ENCODE data around the gene PDZD2. TPM values are rescaled to one million over a fixed set of nuclear protein-coding genes. Genes with fewer than 3 reads are reported as not detected.
"Not testable (repeated sequence)": the region's sequence is repeated elsewhere in the genome, so short reads cannot be mapped to it uniquely, and the experiment has no call there.

Gene PDZD2
- total RNA-seq, 1 donor from 2014 or later: 7.8 TPM

DNA sequence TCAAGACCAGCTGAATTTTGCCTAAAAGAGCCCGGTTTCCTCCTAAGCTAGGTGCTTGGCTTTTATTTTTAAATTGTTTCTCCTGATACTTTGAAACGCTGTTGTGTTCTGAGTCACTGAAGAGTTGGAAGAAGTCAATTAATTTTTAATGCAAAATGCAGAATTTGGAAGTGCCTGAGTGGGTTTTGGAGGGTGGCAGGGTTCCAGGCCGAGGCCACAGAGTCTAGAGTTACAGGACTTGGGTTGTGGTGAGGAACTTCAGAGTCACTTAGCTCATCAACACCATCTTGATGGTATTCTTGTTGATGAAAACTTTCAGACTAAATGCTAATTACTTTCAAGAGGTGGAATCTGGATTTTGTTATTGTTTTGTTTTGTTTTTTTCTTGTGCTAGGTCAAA lies 130.6 kb downstream of the PDZD2 start:
- DNase-seq (ENCODE audit: low spot score): no peak

DNA sequence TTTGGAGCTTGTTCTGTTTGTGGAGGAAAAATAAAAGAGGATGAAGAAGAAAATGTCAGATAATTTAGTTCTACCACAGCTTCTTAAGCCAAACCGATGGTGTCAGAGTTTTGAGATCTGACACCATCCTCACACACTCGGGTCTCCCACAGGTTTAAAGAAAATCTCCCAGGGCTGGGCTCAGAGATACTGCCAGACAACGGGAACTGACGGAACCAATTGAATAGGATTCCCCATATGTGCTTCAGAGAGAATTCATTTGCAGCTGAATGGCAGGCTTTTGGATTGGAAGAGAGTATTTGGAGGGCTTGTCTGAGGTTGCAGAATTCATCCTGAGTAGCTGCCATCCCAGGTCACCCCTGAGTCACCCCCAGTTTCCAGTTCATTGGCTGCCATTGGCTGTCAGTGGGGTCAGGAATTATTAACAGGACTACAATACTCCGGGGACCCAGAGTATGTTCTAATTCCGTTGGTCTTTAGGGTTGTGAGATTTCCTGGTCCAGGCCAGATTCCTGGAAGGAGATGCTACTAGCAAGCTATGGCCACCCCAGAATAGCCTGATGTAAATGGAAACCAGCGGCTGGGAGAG lies 131.3 kb downstream of the PDZD2 start:
- DNase-seq (ENCODE audit: low spot score): no peak

- DNase-seq (ENCODE audit: low spot score): no peak
These were observed 132.1 kb downstream of the PDZD2 start for GRCh38 chr5:31770998-31771397.

GRCh38 chr5:31771500-31771899 lies 132.6 kb downstream of the PDZD2 start:
- DNase-seq (ENCODE audit: low spot score): no peak

GRCh38 chr5:31776294-31776693 lies 137.4 kb downstream of the PDZD2 start:
- DNase-seq (ENCODE audit: low spot score): not testable (repeated sequence)

GRCh38 chr5:31776976-31777651 lies 138.2 kb downstream of the PDZD2 start:
- no peak for DNase-seq (ENCODE audit: low spot score)

GRCh38 chr5:31781772-31782171 lies 142.8 kb downstream of the PDZD2 start:
- DNase-seq (ENCODE audit: low spot score): no peak

GRCh38 chr5:31783086-31783645 lies 144.2 kb downstream of the PDZD2 start:
- no peak for DNase-seq (ENCODE audit: low spot score)

GRCh38 chr5:31783731-31784130 lies 144.8 kb downstream of the PDZD2 start:
- no peak for DNase-seq (ENCODE audit: low spot score)

DNA sequence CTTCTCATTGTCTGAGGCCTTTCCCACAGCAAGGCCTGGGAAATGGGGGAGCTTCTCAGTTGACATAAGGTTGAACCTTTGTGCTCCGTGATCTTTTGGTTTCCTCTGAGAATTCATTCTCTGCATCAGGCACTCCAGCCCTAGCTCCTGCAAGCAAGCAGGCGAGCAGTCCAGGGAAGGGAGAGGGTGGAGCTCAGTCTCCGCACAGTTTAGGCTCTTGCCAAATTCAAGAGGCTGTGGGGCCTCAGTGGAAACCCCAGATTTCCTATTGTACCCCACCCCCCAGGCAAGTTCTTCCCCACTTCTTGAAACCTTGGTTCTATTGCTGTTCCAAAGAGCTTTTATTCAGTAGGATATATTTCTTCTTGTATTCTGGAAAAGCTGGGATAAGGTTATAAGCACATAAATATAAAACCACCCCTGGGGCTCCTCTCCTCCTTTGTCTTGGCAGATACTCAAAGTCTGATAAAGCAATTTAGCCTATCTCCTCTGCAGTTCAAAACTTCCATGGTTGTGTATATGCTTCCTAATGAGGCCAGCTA lies 147.2 kb downstream of the PDZD2 start:
- no peak for DNase-seq (ENCODE audit: low spot score)

DNA sequence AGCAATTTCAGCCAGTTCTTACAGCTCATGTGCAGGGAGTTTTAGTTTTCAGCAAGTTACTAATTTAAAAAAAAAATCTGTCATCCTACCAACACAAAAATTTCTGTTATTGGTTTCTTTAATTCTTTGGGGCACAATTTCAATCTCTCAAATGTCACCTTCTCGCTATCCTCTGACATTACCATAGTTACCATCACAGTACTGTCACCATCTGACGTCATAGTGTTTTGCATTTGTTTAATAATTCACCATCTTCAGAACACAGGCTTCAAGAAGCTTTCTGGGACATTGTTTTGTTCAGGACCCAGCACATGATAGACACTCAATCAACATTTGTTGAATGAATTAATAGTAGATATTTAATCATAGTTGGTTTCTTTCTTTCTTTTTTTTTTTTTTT lies 155.1 kb downstream of the PDZD2 start:
- no peak for DNase-seq (ENCODE audit: low spot score)

DNA sequence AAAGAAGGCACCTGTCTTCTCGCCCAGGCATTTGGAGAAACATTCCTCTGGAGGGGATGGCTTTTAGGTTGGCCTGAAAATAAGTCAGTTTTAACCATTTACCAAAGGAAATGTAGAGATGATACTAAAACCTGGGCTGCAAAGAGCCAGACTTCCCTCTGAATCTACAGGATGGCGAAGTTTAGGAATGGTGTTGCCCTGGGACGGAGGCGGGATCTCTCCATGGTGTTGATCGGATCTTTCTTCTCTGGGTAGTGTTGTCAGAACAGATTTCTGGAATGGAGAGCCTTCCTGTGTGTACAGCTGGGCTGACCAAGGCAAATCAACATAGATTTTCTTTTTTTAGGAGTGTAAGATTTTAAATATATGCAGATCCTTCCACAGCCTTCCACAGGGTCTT lies 159.2 kb downstream of the PDZD2 start:
- no peak for DNase-seq (ENCODE audit: low spot score)

DNA sequence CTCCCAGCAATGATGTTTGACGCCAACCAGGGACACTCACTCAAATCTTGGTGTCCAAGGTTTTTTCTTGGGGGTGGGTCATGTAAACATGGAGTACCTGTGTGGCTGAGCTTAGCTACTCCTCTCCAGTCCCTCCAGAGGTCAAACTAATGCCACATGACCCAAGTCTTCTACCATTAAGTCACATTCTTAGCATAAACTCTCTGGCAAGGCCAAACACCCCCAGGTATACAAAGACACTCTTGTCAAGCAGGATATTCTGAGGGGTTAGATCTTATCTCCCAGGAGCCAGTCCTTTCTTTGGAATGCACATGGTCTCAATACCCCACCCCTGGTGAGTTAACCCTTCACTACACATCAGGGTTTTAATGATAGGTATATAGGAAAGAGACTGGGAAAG lies 161.4 kb downstream of the PDZD2 start:
- no peak for DNase-seq (ENCODE audit: low spot score)

DNA sequence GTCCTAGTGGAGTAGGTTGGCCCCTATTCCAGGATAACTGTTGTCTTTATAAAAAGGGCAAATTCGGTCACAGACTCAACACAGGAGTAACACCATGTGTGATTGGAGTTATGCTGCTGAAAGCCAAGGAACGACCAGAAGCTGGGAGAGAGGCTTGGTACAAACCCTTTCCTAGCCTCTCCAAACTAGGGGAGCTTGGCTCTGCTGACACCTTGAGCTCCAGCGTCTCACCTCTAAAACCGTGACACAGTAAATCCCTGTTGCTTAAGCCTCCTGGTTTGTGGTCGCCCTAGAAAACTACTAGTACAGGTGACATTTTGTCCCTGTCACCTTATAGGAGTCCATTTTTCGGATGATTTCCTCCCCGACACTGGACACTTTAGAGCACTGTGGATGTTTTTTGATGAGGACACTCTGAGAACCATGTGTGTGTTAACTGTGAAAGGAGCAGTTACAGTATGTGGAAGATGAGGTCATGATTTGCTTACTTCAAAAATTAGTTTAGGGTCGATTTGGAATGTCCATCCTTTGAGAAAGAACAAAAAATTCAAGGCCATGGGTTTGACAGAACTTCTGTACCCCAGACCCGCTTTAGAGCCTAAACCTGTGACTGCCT lies 167.0 kb downstream of the PDZD2 start:
- no peak for DNase-seq (ENCODE audit: low spot score)

DNA sequence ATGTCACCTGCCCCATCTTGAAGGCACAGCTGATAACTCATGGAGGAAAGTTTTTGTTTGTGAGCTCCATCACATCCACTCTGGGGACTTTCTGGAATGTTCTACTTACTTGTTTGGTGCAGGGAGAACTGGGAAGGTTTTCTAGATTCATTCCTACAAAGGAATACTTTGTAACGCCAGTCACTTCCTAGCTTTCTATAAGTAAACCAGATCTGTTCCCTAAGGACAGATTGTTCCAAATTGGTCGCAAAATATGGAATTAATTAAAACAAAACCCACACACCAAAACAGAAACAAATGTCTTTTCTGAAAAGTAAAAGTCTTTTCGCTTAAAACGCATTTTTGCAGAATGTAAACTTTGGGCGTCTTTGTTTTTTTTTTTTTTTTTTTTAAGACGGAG lies 167.6 kb downstream of the PDZD2 start:
- DNase-seq (ENCODE audit: low spot score): no peak

GRCh38 chr5:31807789-31808540 lies 169.0 kb downstream of the PDZD2 start:
- DNase-seq (ENCODE audit: low spot score): no peak

GRCh38 chr5:31809050-31809870 lies 170.3 kb downstream of the PDZD2 start:
- DNase-seq (ENCODE audit: low spot score): peak; percentile 61

GRCh38 chr5:31811210-31811609 lies 172.3 kb downstream of the PDZD2 start:
- no peak for DNase-seq (ENCODE audit: low spot score)

DNA sequence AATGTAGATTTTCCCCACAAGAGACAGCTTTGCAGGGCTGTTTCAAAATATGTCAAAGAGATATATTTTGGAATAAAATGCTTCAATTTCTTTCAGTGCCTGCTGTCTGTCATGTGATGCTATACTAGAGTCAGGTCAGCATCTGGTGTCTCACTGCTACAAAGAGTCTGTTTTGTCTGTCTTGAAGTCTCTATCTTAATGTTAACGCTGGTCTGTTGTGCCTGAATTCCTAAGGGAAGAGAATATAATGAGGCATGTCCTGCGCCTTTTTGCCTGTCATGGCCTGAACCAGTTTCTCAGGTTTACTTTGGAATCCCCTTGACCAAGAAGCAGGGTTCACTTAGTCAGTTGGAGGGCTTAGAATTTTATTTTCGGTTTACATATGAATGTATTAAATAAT lies 176.4 kb downstream of the PDZD2 start:
- no peak for DNase-seq (ENCODE audit: low spot score)

DNA sequence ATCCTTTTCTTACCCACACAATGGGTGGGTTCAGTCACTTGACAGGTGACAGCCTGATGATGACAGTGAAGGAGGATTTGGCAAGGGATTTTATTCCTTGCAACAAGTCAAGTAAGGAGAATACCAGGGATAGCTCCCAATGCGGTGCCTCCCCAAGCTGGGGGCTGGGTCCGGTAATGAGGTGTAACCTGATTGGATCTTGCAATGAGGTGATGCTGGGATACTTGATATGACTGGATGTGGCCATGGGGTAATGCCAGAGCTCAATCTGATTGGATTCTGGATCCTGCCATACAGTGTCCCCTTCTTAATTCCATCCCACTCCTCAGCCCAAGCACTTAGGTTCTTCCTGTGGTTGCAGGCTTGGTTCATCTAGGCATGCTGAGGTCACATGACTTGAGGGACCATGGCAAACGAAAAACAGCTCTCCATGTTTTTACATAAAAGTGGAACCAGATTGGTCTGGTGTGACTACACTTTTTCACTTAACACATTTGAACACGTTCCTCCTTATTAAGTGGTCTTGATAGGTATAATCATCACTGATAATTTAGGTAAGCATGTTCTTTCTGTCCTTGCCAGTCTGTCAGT lies 181.1 kb downstream of the PDZD2 start:
- no peak for DNase-seq (ENCODE audit: low spot score)

DNA sequence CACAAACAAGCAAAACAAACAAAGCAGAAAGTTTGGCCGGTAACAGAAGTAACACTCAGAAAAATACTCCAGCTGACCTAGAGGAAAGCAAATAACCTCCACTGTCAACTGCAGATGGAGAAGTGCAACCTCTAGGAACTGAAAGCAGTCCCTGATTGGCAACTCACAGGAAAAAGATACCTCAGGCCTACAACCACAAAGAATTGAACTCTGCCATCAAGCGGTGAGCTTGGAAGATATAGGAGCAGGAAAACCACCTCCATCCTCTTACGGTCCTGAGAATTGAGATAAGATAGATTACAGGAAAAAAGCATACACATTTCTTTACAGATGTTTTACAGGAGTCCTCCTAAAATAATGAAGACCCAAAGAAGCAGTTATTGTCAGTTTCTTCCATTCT lies 184.5 kb downstream of the PDZD2 start:
- DNase-seq (ENCODE audit: low spot score): no peak

All from ureter (tissue), 1 donor.